ENCODE results near the gene MICALL2. TPM values are rescaled to one million over a fixed set of nuclear protein-coding genes. Genes with fewer than 3 reads are reported as not detected.

Gene MICALL2
- total RNA-seq, 4 donors from 2014 or later: 1.8 to 19.7 (median 12.6) TPM

DNA sequence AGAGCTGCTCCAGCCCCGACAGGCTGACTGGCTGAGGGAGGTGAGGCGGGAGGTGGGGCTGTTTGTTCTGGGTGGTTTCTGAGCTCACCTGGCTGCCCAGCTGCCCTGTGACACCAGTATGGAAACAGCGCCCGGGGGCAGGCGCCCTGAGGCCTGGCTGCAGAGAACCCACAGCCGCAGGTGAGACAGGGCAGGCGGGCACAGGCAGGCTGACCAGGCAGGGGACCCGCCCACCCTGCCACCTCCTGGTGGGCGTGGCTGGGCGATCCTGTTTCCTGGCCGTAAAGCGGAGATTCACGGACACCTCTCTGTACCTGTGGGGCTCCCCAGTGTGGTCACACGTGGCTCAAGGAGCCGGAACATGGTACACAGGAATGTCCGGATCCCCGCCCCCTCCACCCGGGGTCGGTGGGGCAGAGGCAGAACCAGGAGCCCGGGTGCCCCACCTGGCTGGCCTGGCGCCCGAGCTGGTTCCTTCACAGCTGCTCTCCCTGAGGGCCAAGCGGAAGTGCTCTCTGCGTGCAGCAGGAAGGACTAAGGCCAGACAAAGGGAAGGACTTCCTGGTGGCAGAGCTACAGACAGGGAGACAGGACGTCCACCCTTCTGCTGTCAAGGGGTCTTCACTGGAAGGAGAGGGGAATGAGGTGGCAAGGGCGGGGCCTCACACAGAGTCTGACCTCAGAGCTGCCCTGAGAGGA, 3.9 kb downstream of the MICALL2 start:
- H3K4me1 ChIP-seq: peaks cover 7 to 12% of the 10 kb centered on the region in 2 donors
- no peak for DNase-seq
- no peaks in the 10 kb centered on the region for H3K36me3 ChIP-seq
- peak in 1 of 2 donors; percentile 49 for TF ChIP-seq POLR2A (IDR thresholded peaks at IDR 0.05)
- TF ChIP-seq, protein P1, sequence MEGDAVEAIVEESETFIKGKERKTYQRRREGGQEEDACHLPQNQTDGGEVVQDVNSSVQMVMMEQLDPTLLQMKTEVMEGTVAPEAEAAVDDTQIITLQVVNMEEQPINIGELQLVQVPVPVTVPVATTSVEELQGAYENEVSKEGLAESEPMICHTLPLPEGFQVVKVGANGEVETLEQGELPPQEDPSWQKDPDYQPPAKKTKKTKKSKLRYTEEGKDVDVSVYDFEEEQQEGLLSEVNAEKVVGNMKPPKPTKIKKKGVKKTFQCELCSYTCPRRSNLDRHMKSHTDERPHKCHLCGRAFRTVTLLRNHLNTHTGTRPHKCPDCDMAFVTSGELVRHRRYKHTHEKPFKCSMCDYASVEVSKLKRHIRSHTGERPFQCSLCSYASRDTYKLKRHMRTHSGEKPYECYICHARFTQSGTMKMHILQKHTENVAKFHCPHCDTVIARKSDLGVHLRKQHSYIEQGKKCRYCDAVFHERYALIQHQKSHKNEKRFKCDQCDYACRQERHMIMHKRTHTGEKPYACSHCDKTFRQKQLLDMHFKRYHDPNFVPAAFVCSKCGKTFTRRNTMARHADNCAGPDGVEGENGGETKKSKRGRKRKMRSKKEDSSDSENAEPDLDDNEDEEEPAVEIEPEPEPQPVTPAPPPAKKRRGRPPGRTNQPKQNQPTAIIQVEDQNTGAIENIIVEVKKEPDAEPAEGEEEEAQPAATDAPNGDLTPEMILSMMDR (IDR thresholded peaks at IDR 0.05): no peak
- no peaks in the 10 kb centered on the region for H3K27me3 ChIP-seq
- no peak overlapping the region for H3K27ac ChIP-seq
- H3K9me3 ChIP-seq: no peaks in the 10 kb centered on the region
- no peak overlapping the region for H3K4me3 ChIP-seq
- intact Hi-C loops (cut with DNase I; ENCODE audit: low total_unique reads): no loop called here

DNA sequence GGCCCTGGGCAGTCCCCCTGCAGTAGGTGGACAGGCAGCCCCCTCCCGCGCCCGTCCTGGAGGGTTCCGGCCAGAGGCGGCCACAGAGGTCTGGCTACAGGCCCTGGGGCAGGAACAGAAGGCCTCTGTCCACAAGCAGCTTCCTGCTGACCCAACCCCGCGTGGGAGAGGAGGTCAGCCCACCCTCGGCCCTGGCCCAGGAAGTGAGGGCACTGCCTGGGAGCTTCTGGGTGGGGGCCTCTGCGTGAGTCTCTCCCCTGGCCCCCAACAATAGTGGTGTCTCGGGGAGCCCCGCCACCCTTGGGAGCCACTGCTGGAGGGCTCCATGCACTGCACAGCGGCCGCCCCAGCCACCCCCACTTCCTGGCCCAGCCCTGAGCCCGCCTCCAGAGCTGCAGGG, 4.7 kb downstream of the MICALL2 start:
- no peak for TF ChIP-seq POLR2A (IDR thresholded peaks at IDR 0.05)
- TF ChIP-seq, protein P1 (IDR thresholded peaks at IDR 0.05): no peak
- peaks cover 7 to 9% of the 10 kb centered on the region in 2 donors for H3K4me1 ChIP-seq

DNA sequence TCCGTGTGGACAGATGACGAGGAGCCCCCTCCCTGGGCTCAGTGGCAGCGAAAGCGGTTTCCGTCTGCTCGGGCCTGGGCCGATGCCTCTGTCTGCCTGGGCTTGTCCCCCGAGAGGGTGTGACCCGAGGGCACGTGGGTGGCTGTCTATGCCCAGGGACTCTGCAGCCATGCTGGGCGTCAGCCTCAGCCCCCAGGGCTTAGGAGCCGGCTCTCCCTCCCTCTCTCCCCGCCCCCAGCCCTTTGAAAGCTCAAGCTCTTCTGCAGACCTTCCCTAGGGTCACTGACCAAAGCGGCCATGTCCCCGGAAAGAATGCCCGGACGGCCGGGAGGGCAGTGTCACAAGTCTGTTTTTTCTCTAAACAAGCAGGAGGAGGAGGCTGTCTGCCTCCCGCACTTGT, 7.1 kb downstream of the MICALL2 start:
- H3K4me3 ChIP-seq: no peak overlapping the region
- no peak overlapping the region for H3K27ac ChIP-seq
- DNase-seq: no peak
- no peaks in the 10 kb centered on the region for H3K9me3 ChIP-seq
- intact Hi-C loops (cut with DNase I; ENCODE audit: low total_unique reads): no loop called here
- no peaks in the 10 kb centered on the region for H3K4me1 ChIP-seq
- no peak for TF ChIP-seq POLR2A (IDR thresholded peaks at IDR 0.05)
- TF ChIP-seq, protein P1 (IDR thresholded peaks at IDR 0.05): no peak
- no peaks in the 10 kb centered on the region for H3K27me3 ChIP-seq
- H3K36me3 ChIP-seq: no peaks in the 10 kb centered on the region

More for the DNA sequence above, 4.7 kb downstream of the MICALL2 start:
- no peak overlapping the region for H3K27ac ChIP-seq
- intact Hi-C loops (cut with DNase I; ENCODE audit: low total_unique reads): no loop called here
- H3K4me3 ChIP-seq: no peak overlapping the region
- DNase-seq: no peak
- no peaks in the 10 kb centered on the region for H3K36me3 ChIP-seq
- H3K9me3 ChIP-seq: no peaks in the 10 kb centered on the region
- no peaks in the 10 kb centered on the region for H3K27me3 ChIP-seq

- H3K27me3 ChIP-seq: no peaks in the 10 kb centered on the region
- DNase-seq: no peak
- H3K27ac ChIP-seq: no peak overlapping the region
- intact Hi-C loops (cut with DNase I; ENCODE audit: low total_unique reads): no loop called here
- TF ChIP-seq, protein P1 (IDR thresholded peaks at IDR 0.05): no peak
- TF ChIP-seq POLR2A (IDR thresholded peaks at IDR 0.05): no peak
- H3K9me3 ChIP-seq: no peaks in the 10 kb centered on the region
- H3K4me3 ChIP-seq: no peak overlapping the region
- H3K4me1 ChIP-seq: no peaks in the 10 kb centered on the region
- no peaks in the 10 kb centered on the region for H3K36me3 ChIP-seq
Measured at GRCh38 chr7:1450987-1451386, 8.3 kb downstream of the MICALL2 start.

DNA sequence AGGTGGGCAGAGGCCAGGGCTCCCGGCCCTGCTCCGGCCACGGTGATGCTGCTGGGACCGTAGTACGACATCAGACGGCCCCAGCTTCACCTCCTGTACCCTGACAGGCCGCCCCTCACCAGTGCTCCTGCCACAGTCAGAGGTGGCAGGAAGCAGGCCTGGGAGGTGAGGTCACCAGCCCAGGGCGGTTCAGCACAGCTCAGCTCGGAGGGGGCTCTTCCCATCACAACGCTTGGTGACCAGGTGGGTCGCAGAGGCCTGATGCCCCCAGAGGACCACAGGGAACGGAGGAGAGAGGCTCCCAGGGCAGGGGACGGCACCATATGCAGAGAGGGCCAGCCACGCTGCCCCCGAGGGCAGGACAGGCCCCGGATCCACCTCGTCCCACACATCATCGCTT, 8.8 kb downstream of the MICALL2 start:
- TF ChIP-seq, protein P1 (IDR thresholded peaks at IDR 0.05): no peak
- TF ChIP-seq POLR2A (IDR thresholded peaks at IDR 0.05): no peak
- Histone ChIP-seq H3K9me3 (no peaks in the 10 kb centered on the region), H3K4me3 (no peak overlapping the region), H3K27me3 (no peaks in the 10 kb centered on the region), H3K27ac (no peak overlapping the region), H3K4me1 (no peaks in the 10 kb centered on the region), H3K36me3 (no peaks in the 10 kb centered on the region)
- intact Hi-C loops (cut with DNase I; ENCODE audit: low total_unique reads): no loop called here
- no peak for DNase-seq

Data from uterus (tissue), 4 donors.